NCI-H2107 treated with DMSO at 0.1 percent for 48 hours (cell line): ENCODE measurements around the gene SNAP29.
A peak's percentile ranks its signal among the peaks of the same experiment; 100 is the strongest.
"Not testable (repeated sequence)": the region's sequence is repeated elsewhere in the genome, so short reads cannot be mapped to it uniquely, and the experiment has no call there.

Experiments used
- DNase-seq: peaks from one replicate; lab custom pipeline; 2025; ENCODE audit not compliant: unreplicated experiment; lab: John Stamatoyannopoulos, UW

Gene SNAP29

GRCh38 chr22:20858615-20859416, at the start of gene SNAP29, which contains the start of gene PI4KA:
TSS of gene SNAP29 (plus strand) at chr22:20859007. CDS start at chr22:20859111, 104 bp downstream.
TSS of gene PI4KA (minus strand) at chr22:20858811. CDS start at chr22:20858725, 86 bp downstream.
- DNase-seq: peak; percentile 70

- DNase-seq: no peak
Measured at GRCh38 chr22:20809538-20810185, 49.1 kb upstream of the SNAP29 start.

GRCh38 chr22:20810645-20811044, 48.2 kb upstream of the SNAP29 start:
- no peak for DNase-seq

- DNase-seq: no peak
Measured at GRCh38 chr22:20811171-20811570, 47.6 kb upstream of the SNAP29 start.

GRCh38 chr22:20811971-20812660, 46.7 kb upstream of the SNAP29 start:
- DNase-seq: no peak

GRCh38 chr22:20813056-20813455, 45.8 kb upstream of the SNAP29 start:
- no peak for DNase-seq

- no peak for DNase-seq
Measured at GRCh38 chr22:20814221-20814808, 44.5 kb upstream of the SNAP29 start.

- no peak for DNase-seq
Measured at GRCh38 chr22:20815477-20816050, 43.2 kb upstream of the SNAP29 start.

GRCh38 chr22:20816559-20816958, 42.2 kb upstream of the SNAP29 start:
- DNase-seq: no peak

- no peak for DNase-seq
Measured at GRCh38 chr22:20818471-20818870, 40.3 kb upstream of the SNAP29 start.

GRCh38 chr22:20819471-20819870, 39.3 kb upstream of the SNAP29 start:
- DNase-seq: no peak

- DNase-seq: not testable (repeated sequence)
Measured at GRCh38 chr22:20821717-20822239, 37.0 kb upstream of the SNAP29 start.

GRCh38 chr22:20822240-20822639, 36.6 kb upstream of the SNAP29 start:
- DNase-seq: no peak

GRCh38 chr22:20823264-20823663, 35.5 kb upstream of the SNAP29 start:
- DNase-seq: no peak

- not testable (repeated sequence) for DNase-seq
Measured at GRCh38 chr22:20825216-20825615, 33.6 kb upstream of the SNAP29 start.

- no peak for DNase-seq
Measured at GRCh38 chr22:20825624-20826023, 33.2 kb upstream of the SNAP29 start.

GRCh38 chr22:20826373-20827152, 32.2 kb upstream of the SNAP29 start:
- DNase-seq: not testable (repeated sequence)

- DNase-seq: no peak
Measured at GRCh38 chr22:20829491-20830134, 29.2 kb upstream of the SNAP29 start.

GRCh38 chr22:20833225-20833665, 25.6 kb upstream of the SNAP29 start:
- no peak for DNase-seq
